Measurements from ENCODE around the gene COL1A1.
A peak's percentile ranks its signal among the peaks of the same experiment; 100 is the strongest.

COL1A1 gene

GRCh38 chr17:50170662-50171370 lies 30.6 kb downstream of the COL1A1 start:
- DNase-seq = no peak

- no peak for DNase-seq
Measured at GRCh38 chr17:50169881-50170459, 31.5 kb downstream of the COL1A1 start.

- peak; percentile 49 for DNase-seq
Measured at GRCh38 chr17:50169121-50169764, 32.2 kb downstream of the COL1A1 start.

GRCh38 chr17:50168319-50168718 lies 33.1 kb downstream of the COL1A1 start:
- no peak for DNase-seq

- DNase-seq = no peak
Measured at GRCh38 chr17:50167371-50167770, 34.1 kb downstream of the COL1A1 start.

DNA sequence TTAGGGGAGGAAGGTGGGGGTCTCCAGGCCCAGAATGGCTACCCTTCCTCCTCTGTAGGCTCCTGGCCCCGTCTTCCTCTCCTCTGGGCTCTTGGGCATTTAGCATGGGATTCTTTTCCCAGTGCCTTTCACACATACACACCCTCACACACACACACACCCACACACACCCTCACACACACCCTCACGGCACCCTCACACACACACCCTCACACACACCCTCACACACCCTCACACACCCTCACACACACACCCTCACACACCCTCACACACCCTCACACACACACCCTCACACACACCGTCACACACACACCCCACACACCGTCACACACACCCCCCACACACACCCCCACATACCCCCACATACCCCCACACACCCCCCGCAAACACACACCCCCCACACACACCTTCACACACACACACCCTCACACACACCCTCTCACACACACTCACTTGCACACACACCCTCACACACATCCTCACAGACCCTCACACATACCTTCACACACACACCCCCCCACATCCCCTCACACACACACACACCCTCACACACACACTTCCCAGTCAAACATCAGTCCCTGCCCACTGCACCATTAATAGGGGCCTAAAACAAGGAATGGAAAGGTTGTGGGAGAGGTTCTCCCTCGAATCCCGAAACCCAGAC lies 34.8 kb downstream of the COL1A1 start:
- no peak for DNase-seq

DNA sequence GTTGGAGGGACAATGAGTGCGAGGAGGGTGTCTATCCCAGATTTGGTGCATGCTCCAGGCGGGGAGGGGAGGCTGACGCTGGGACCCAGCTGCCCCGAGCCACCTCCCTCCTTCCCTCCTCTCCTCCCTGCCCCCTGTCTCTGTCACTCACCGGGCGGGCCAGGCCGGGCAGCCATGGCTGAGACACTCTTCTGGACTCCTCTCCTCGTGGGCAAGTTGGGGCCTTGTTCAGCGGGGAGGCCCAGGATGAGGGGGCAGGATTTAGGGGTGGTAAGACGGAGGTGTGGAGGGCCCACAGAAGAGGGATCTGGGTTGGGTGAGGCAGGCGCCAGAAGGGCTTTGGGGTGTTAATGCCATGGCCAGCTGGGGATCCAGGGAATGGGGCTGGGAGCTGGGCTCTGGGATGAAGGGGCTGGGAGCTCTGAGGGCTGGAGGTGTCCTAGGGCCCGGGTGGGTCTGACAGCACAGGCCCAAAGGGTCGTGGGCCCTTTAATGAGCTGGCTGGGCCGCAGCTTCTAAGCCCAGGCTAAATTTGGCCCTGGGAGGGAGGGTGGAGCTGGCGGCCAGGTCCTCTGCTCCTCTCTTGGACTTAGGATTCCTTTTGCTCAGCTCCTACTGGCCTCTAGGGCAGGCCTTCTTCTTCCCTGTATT lies 35.4 kb downstream of the COL1A1 start, which contains the start of gene SGCA:
TSS of gene SGCA (plus strand) at position 139 of the 651 bp plus-strand sequence. CDS start at position 175, 36 bp downstream.
- DNase-seq = no peak

DNA sequence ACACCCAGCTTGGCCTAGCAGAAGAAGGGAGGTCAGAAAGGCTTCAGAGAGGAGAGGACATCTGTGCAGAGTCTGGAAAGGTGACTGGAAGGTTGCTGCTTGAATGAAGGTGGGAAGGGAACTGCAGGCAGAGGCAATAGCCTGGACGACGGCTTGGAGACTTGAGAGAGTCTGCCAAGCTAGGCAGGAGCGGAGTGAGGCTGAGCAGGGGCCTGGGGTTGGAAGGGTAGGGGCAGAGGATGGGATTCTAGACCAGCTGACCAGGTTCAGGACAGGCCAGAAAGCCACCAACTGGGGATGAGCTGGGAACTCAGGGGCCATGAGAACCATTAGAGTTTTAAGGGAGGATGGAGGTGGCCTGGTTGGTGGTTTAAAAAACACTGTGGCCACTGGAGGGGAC lies 36.0 kb downstream of the COL1A1 start:
- no peak for DNase-seq

DNA sequence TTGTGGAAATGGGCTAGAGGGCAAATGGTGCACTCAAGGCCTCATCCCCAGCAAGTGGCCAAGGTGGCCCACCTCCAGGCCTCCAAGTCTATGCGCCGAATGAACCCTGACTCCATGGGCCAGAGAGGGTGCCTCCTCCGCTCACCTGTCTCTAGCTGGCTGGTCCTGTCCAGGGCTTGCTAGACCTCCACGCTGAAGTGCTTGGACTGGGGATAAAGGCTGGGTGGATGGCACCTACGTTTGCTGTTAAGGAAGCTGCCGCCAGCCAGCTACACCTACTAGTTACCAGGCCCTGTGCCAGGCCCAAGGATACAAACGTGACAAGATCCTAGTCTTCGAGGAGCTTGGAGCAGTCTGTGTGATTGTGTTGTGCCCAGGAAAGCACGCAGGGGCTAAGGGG lies 36.4 kb downstream of the COL1A1 start:
- no peak for DNase-seq

DNA sequence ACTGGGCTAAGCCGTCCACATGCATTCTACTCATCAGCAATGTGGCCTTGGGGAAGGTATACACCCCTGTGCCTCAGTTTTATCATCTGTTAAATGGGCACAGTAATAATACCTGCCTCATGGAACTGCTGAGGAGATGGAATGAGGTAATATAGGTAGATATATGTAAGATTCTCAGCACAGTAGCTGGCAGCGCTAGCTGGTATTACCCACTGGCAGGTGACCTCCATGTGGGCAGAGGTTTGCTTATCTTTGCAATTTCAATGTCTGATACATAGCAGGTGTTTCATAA lies 36.8 kb downstream of the COL1A1 start:
- DNase-seq = no peak

DNA sequence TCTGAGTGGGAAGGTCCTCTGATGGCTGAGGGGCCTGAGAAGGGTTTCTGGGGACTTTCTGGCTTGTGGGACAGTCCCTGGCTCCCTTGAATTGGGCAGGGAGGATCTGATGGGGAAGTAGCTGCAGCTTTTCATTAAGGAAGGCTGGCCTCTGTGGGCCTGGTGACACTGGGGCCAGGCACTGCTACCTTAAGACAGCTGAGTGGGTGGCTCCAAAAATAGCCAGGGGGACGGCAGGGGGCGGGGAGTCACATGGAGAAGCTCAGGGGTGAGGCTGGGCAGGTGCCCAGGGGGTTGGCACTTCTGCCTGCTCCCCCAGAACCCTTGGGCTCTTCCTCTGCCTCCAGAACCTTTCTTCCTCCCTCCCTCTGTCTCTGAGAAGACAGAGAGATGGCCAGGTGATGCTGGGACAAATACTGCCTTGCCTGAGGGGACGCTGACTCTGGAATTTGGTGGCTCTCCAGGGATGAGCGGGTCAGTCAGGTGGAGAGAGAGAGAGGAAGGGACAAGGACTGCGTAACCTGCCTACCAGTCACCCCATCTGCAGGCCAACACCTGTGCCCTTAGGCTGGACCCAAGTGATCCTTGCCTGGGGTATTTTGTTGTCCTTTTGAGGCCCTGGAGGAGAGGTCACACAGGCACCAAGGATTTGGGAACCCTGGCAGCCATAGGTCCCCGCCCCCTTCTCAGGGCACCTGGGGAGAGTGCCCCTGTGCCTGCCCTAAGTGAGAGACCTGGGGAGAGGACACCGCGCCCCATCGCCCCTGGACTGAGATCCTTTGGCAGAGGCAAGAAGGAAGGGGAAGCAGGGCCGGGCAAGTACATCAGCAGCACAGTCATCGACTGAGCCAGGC lies 37.4 kb downstream of the COL1A1 start:
- DNase-seq = no peak

DNA sequence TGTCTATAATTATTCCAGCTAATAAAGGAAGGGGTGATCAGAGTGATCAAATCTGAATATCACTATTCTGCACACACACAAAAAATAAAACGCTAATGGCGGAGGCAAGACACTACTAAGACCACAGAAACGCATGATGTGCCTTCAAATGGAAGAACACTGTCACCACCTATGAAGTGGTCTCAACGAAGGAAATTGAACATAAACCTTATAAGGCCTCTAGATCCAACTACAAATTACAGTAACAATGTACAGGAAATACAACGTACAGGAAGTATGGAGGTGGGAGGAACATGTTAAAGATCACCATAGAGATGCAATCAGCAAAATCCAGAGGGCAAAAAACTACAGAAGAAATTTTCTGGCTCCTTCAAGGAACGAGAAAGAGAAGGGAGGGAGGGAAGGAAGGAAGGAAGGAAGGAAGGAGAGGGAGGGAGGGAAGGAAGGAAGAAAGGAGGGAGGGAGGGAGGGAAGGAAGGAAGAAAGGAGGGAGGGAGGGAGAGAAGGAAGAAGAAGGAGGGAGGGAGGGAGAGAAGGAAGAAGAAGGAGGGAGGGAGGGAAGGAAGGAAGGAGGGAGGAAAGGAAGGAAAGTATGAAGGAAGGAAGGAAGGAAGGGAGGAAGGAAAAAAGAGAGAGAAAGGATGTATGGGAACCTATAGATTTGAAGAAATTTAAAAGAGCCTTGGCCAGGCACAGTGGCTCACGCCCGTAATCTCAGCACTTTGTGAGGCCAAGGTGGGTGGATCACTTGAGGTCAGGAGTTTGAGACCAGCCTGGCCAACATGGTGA lies 38.8 kb downstream of the COL1A1 start:
- DNase-seq = no peak

DNA sequence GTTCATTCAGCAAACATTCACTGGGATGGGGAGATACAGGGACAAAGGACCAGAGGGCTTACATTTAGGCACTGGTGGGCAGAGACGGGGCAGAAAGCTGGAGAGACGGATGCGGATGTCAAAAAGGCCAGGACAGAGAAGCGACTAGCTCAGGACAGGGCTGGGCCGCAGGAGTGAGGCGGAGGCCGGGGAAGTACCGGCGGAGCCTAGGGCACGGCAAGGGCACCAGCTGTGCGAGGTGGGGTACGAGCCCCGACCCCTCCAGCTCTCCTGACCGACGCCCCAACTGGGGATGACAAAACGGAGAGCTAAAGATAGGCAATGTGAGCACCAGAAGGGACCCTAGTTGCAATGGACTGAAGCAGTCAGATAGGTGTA lies 39.5 kb downstream of the COL1A1 start:
- DNase-seq = no peak

- DNase-seq = peak; percentile 93
Measured at GRCh38 chr17:50161023-50161910, 40.2 kb downstream of the COL1A1 start.

- DNase-seq = no peak
Measured at GRCh38 chr17:50157891-50158290, 43.5 kb downstream of the COL1A1 start.

GRCh38 chr17:50155115-50155819 lies 46.2 kb downstream of the COL1A1 start:
- no peak for DNase-seq

GRCh38 chr17:50154604-50155003 lies 46.8 kb downstream of the COL1A1 start:
- no peak for DNase-seq

- no peak for DNase-seq
Measured at GRCh38 chr17:50153650-50154575, 47.5 kb downstream of the COL1A1 start.

GRCh38 chr17:50152736-50153135 lies 48.7 kb downstream of the COL1A1 start:
- DNase-seq = no peak
